Right hindlimb (tissue), 1 donor: ENCODE results near the gene CORO2A.

Source experiments
- DNase-seq: peaks from one replicate; pipeline ENCODE4 v3.0.0-alpha.2; 2018

The CORO2A gene

DNA sequence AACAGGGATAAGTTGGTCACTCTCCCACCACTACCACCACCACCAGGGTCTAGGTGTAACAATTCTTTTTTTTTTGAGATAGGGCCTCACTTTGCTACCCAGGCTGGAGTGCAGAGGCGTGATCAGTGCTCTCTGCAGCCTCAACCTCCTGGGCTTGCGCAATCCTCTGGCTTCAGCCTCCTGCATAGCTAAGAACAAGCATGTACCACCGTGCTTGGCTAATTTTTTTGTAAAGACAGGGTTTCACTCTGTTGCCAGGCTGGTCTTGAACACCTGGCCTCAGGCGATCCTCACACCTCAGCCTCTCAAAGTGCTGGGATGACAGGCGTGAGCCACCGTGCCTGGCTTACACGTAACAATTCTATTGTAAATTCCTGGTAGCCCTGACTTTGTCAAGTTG is 27.5 kb downstream of the CORO2A start:
- DNase-seq: no peak

DNA sequence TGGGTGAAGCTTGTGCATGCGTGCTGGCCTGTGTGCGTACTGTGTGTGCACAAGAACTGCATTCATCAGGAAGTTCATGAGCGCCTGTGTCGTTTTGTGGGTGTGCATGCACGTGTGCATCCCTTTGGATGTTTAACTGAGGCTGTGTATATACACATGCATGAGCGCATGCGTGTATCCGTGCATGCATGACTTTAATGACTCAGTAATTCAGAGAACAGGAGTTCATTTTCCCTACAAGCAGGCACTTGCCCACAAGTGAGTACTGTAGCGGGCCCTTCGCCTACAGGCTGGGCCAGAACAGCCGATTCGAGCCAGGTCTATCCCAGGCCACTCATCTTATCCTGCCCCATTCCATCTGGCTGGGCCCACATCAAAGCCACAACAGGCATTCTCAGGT is 29.8 kb downstream of the CORO2A start:
- DNase-seq: no peak

DNA sequence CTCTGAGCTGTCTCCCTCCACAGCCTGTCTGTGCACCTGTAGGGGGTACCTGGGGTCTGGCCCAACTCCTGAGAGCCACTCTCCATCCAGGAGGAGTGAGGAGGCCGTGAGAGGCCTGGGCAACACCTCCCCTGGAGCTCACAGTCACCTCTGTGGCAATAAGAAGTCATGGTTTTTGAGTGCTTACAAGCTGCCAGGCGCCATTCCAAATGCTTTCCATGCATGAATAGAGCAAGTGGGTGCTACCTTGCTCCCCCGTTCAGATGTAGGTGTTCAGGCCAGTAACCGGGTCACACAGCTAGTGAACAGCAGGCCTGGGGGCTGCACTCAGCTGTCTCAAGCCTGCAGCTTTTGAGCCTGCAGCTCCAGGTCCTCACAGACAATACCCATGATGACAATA is 30.6 kb downstream of the CORO2A start:
- DNase-seq: no peak

DNA sequence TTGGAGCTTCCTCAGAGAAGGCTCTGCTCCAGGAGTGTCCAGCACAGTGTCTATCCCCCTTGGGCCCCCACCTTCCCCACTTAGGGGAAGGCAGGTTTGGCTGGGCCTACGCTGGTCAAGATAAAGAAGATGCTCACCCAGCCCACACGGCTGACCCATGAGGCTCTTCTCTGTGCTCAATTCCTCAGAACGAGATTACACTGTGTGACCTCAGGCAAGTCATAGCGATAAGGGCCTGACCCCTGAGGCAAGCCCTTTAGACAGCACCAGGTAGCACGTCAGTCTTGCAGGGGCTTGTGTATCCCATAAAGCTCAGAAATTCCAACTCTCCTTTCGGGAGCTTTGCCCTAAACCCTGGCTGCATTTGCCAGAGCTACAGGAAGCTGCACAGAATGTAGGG is 32.6 kb downstream of the CORO2A start:
- no peak for DNase-seq

- no peak for DNase-seq
Measured at GRCh38 chr9:98159301-98159700, 33.1 kb downstream of the CORO2A start.

DNA sequence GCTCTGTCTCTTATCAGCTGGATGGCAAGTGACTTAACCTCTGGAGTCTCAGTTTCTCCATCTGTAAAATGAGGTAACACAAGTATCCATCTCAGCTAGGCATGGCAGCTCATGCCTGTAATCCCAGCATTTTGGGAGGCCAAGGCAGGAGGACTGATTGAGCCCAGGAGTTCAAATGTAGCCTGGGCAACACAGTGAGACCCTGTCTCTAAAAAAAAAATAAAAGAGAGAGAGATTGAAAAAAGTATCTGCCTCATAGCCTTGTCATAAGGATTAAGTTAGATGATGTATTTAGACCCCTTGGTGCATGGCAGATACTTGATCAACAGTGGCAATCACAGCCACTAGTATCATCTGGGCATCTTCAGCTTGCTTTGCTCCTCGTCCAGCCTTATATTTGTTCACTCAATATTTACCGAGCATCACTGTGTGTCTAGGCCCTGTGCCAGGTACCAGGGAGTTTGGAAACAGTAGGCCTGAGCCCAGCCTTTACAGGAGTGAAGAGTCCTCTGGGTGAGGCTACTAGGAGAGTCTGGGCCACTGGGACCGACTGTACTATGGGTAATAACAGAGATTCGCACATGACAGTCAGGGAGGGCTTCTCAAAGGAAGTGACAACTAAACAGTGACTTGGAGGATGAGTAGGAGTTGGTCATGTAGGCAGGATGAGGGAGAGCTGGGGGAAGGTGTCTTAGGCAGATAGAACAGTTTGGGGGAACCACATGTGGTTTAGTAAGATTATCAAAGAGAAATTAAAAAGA is 34.2 kb downstream of the CORO2A start:
- no peak for DNase-seq

DNA sequence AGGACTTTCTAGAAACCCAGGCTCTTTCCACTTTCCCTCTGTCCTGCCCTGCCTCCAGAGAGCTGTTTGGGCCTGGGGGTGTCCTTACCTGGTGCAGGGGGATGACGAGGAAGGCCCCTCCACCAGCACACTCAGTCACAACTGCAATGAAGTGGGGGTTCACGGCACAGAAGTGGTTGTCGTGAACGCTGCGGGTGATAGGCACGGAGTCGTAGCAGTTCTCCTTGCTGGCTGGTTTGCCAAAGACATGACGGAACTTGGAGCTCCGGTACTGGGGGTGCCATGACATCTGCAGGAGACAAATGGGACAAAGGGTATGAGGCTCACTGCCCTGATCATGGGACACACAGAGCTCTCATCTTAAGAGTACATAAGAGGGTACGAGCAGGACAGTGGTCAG is 35.1 kb downstream of the CORO2A start:
- DNase-seq: no peak

DNA sequence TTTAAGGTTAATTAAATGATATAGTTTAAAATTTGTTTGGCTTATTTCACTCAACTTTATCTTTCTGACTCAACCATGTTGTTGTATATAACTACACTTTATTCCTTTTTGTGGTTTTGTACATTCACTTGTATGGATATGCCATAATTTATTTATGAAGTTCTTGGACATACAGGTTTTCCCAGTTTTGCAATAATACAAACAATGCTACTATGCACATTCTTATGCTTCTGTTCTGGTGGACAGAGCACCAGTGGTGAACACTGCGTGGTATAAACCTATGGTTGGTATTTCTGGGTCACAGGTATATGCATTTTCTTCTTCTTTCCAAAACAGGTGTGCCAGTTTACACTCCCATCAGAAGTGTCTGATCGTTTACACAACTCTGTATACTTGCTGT is 37.8 kb downstream of the CORO2A start:
- no peak for DNase-seq

GRCh38 chr9:98152526-98152925 is 39.9 kb downstream of the CORO2A start:
- DNase-seq: no peak

DNA sequence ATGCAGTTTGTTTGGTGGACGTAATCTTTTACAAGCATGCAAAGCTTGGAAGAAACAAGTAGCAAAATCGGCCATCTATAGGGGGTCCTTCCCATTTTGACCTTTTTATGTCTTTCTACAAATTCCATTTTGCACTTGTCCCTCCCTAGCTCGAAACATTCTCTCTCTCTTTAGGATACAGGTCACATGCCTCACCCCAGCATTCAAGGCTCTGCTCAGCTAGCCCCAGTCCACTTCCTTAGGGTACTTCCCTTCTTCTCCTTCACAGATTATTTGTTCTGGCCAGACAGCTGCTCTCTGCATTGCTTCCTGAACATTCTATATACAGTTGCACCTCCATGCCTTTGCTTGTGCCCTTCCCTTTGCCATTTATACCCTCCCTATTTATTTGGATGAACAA is 41.7 kb downstream of the CORO2A start:
- no peak for DNase-seq

GRCh38 chr9:98150164-98150563 is 42.3 kb downstream of the CORO2A start:
- no peak for DNase-seq

DNA sequence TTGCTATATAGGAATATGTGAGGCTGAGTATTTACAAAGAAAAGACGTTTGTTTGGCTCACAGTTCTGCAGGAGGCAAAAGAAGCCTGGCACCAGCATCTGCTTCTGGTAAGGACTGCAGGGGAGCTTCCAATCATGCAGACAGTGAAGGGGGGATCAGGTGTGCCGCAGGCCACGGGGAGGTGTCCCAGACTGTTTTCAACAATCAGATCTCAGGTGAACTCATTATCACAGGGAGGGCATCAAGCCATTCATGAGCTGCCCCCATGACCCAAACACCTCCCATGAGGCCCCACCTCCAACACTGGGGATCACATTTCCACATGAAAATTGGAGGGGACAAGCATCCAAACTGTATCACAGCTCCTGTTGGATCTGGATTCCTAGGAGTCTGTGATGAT is 43.0 kb downstream of the CORO2A start:
- DNase-seq: no peak

GRCh38 chr9:98148486-98148885 is 44.0 kb downstream of the CORO2A start:
- no peak for DNase-seq

- no peak for DNase-seq
Measured at GRCh38 chr9:98147582-98147981, 44.9 kb downstream of the CORO2A start.

DNA sequence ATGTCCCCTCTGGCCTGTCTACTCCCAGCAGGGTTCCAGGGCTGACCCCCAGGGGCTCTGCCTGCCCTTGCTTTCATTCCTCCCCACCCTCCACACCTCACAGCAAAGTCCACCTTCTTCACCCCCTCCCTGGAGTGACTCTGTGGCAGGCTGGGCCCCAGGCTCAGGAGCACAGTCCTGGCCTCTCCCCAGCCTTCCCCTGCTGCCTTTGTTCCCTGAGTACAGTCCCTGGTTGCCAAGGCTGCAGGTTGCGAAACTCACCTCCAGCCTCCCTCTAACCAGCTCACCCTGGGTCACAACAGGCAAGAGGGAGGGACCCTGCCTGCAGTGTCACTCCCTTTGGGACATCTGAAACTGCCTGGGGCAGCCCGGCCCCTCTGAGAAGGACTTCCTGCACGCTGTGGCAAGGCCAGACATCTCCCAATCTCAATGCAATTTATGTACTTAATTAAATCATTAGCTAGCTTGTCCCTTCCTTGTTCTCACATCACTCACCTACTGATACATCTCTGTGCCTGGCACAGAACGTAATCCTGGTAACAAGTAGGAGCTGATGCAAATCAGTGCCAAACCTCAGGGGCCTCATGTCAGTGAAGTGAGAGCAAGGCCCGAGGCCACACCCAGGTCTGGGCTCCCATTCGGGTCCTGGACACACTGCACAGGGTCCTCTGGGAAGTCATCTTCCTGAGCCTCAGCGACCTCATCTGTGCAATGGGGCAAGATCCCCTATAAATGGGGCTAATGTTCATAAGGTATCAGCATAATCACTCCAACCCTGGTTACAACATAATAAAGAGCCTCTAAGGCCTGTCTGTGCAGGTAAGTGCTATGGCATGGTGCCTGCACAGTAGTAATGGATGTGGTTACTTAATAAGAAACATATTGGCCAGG is 46.1 kb downstream of the CORO2A start:
- DNase-seq: no peak

- no peak for DNase-seq
Measured at GRCh38 chr9:98144631-98145030, 47.8 kb downstream of the CORO2A start.

DNA sequence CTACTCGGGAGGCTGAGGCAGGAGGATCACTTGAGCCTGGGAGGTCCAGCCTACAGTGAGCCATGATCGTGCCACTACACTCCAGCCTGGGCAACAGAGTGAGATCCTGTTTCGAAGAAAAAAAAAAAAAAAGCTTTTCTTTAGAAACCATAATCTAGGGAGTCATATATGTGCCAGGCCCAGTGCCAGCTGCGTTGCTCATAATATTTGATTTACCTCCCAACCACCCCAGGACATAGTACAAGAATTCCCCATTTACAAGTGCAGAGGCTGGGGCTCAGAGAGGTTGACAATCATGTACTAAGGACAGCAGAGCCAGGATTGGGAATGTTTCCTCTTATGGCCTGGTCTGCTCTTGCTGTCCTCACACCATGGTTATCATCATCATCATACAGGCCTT is 48.4 kb downstream of the CORO2A start:
- DNase-seq: no peak

DNA sequence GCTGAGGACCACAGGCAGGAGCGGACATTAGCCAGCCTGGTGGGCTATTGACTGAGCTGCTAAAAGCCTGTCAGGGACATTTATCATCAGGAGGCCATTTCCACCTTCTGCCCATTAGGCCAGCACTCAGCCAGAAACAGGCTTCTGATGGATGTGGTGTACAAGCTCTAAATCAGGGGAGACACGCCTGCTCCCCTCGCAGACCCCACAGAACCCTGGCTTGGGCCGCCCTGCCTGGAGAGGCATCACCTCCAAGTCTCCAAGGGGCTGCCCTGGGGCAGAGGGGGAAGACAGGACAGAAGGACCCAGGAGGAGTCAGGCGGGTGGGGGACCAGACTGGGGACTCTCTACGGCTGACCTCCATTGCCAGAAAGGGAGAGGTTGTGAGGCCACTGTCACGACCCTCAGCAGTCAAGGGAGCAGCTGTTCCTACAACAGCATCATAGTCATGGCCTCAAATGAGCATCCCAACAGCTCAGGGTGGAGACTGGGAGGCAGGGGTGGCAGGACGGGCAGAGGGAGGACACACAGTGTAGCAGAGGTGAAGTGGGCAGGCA is 49.4 kb downstream of the CORO2A start:
- no peak for DNase-seq

DNA sequence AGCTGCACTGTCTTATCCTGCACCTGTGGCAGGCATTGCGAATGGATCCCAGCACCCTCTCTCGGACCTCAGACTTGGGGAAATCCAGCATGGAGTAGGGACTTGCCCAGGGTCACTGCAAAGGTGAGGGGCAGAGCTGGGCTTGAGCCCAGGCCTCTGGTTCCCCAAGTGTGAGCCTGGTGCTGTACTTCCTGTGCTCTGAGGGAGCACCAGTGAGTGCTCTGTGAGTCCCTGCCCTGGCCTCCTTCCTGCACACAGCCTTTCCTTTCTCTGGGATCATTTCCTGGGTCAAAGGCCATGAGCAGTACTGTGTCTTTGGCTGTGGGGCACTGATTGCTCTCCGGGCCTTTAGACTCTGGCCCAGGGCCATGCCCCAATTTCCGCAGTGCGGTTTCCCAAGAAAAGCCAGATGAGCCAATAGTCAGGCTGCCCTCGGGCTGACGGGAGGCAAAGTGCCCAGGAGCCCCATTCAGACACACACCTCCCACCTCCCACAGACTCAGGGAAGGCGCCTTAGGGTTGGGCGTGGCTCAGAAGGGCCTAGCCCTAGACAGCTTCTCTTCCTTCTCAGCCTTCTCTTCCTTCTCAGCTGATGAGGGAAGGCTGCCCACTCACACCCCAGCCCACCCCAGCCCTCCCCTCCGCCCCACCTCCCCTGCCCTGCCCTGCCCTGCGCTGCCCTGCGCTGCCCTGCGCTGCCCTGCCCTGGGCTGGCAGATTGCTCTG is 50.1 kb downstream of the CORO2A start:
- no peak for DNase-seq

DNA sequence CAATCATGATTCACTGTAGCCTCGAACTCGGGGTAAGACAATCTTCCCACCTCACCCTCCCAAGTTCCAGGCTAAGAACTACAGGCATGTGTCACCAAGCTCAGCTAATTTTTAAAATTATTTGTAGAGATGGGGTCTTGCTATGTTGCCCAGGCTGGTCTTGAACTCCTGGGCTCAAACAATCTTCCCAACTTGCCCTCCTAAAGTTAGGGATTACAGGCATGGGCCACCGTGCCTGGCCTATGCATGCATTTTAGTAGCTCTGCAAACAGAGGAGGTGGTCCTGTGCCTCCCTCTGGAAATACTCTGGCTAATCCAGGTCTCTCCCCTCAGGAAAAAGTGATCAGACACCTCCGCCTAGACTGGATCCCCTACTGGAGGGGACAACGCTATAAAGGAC is 51.9 kb downstream of the CORO2A start:
- DNase-seq: no peak

DNA sequence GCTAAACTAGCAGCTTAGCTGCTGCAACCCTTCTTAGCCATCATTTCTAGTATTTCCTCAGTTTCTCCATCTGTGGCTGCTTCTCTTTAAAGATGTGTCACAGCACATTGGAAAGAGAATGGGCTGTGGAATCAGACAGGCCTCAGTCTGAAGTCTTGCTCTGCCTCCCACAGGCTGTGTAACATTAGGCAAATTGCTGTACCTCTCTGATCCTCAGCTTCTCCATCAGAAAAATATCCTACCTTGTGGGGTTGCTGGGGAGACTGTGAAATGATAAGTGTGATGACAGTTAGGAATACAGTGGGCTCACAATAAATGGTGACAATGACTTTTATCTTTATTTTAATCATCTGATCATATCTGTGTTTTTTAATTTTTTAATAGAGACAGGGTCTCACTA is 55.9 kb downstream of the CORO2A start:
- DNase-seq: no peak

DNA sequence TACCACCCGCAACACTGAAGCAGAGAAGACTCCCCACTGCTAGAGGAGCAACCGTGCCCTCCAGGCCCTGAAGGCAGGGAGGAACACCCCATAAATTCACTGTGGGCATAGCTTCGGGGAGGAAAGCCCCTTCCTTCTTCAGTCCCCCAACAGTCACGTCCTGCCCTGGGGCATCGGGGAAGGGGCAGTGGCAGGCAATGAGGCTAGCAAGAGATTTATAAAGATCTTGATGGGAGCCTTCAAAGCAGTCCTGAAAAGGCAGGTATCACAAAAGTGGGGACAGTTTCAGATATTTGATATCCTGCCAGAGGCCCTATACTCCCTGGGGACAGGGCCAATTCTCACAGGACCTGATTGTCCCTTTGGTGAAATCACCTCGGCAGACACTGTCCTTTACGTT is 56.5 kb downstream of the CORO2A start:
- no peak for DNase-seq

GRCh38 chr9:98135558-98135934 is 56.9 kb downstream of the CORO2A start:
- DNase-seq: no peak
